K562 (cell line): ENCODE measurements around the gene TSPAN14.

Experiments used
- ATF2 ChIP-seq: sonication (generic); formaldehyde crosslinking; IDR thresholded peaks from 2 replicates; pipeline ENCODE4 v1.8.1; 2022; ENCODE audit warnings: missing genetic modification reagents
- CTCF ChIP-seq, 3 experiments: IDR thresholded peaks in 2 of 3; conservative IDR thresholded peaks in 1 of 3; 2 replicates each; pipeline ENCODE4 v1.5.1; 2011 to 2012; ENCODE audit warnings: low read length in 3 of 3, mild to moderate bottlenecking in 3 of 3, control low read depth in 2 of 3, improper control_type of control experiment in 1 of 3, inconsistent platforms in 1 of 3, low read depth in 1 of 3, mixed read lengths in 1 of 3, moderate library complexity in 1 of 3; ENCODE audit not compliant: insufficient read depth in 2 of 3
- GABPA ChIP-seq: fragments of 200-800 bp; sonication (Bioruptor generic); conservative IDR thresholded peaks from 2 replicates; pipeline ENCODE4 v1.6.1; 2016; ENCODE audit warnings: low read depth, missing genetic modification characterization, missing compliant biosample characterization
- NFIC ChIP-seq: fragments of 450-650 bp; IDR thresholded peaks from 2 replicates; pipeline ENCODE4 v1.6.1; 2017; ENCODE audit warnings: mild to moderate bottlenecking, inconsistent platforms
- POLR2A ChIP-seq: fragments of 450-650 bp; conservative IDR thresholded peaks from 2 replicates; pipeline ENCODE4 v1.6.1; 2016
- POLR2AphosphoS2 ChIP-seq: IDR thresholded peaks from 2 replicates; pipeline ENCODE4 v1.6.1; 2012; ENCODE audit warnings: low read length, improper control_type of control experiment
- SIN3A ChIP-seq, 2 experiments: fragments of 150-350 bp in 1 of 2; IDR thresholded peaks; 2 replicates each; pipeline ENCODE4 v1.6.1; 2011 to 2016; ENCODE audit warnings: borderline replicate concordance in 2 of 2, low read depth in 2 of 2, low read length in 2 of 2, mild to moderate bottlenecking in 2 of 2, moderate library complexity in 2 of 2; ENCODE audit not compliant: control insufficient read depth in 1 of 2
- SMC3 ChIP-seq: conservative IDR thresholded peaks from 2 replicates; pipeline ENCODE4 v1.6.1; 2011; ENCODE audit warnings: low read depth, low read length, improper control_type of control experiment; ENCODE audit not compliant: insufficient read depth
- TAF9B ChIP-seq: fragments of 450-650 bp; IDR thresholded peaks from 2 replicates; pipeline ENCODE4 v1.6.1; 2018; ENCODE audit warnings: mild to moderate bottlenecking; ENCODE audit not compliant: partially characterized antibody
- TRIM24 ChIP-seq, 2 experiments: fragments of 450-650 bp; IDR thresholded peaks; 2 replicates each; pipeline ENCODE4 v1.6.1; 2016
- USF2 ChIP-seq: sonication (generic); formaldehyde crosslinking; IDR thresholded peaks from 2 replicates; pipeline ENCODE4 v1.5.0; 2020; ENCODE audit warnings: missing genetic modification reagents
- ZFX ChIP-seq: sonication (generic); formaldehyde crosslinking; IDR thresholded peaks from 2 replicates; pipeline ENCODE4 v1.8.0; 2022; ENCODE audit warnings: mild to moderate bottlenecking, missing genetic modification reagents, moderate library complexity
- ZNF311 ChIP-seq: fragments of 250-450 bp; sonication (Bioruptor Pico); IDR thresholded peaks from 2 replicates; pipeline ENCODE4 v1.4.0; 2020; ENCODE audit warnings: mild to moderate bottlenecking, moderate library complexity
- ZNF57 ChIP-seq: fragments of 450-650 bp; formaldehyde crosslinking; IDR thresholded peaks from 2 replicates; pipeline ENCODE4 v1.4.0; 2020; ENCODE audit warnings: mild to moderate bottlenecking, moderate library complexity

GRCh38 chr10:80465451-80465835, 11.3 kb downstream of the TSPAN14 start:
- TF ChIP-seq CTCF (IDR thresholded peaks at IDR 0.05 in 2 of 3, conservative IDR thresholded peaks at IDR 0.05 in 1 of 3; ENCODE audit: insufficient read depth in 2 of 3, low read depth in 1 of 3, low read length in 3 of 3) (no peak), ZNF311 (CRISPR knock-in tag) (no peak), ATF2 (CRISPR knock-in tag) (no peak), GABPA (tag) (no peak), TRIM24 (IDR thresholded peaks at IDR 0.05) (no peak), ZNF57 (no peak), POLR2A (no peak), USF2 (CRISPR knock-in tag) (no peak), TAF9B (no peak), POLR2AphosphoS2 (no peak), NFIC (no peak), SIN3A (IDR thresholded peaks at IDR 0.05; ENCODE audit: borderline replicate concordance in 2 of 2, control insufficient read depth in 1 of 2, low read depth in 2 of 2, low read length in 2 of 2) (no peak), SMC3 (no peak), ZFX (CRISPR knock-in tag) (no peak)
